Eye (tissue), 1 donor: ENCODE results near the gene MS4A6A.

ENCODE experiments used
- DNase-seq: peaks from one replicate; pipeline ENCODE4 v3.0.0-alpha.2; 2015

The MS4A6A gene

DNA sequence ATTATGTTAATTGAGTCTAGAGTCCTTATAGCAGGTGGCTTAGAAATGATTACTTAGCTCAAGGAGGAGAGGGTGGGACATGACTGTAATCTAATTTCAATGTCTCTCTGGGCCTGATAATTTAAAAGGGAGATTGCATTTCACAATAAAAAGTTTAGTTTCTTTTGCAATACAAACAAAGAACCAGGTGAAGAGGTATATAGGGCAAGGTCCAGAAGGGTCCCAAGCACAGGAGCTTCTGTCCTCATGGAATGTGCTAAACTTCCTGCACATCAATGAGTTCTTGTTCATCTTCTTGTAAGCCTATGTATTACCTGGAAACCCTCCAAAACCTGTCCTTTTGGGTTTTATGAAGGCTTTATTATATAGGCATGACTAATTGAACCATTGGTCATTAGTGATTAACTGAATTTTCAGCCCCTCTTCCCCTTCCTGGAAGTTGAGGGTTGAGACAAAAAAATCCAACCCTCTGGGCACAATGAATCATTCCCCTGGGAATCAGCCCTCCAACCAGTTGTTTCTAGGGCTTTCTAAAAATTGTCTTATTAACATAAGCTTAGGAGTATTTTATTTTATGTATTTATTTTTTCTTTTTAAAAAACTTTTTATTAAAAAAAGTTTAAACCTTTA, 56.8 kb downstream of the MS4A6A start:
- DNase-seq, result no peak

DNA sequence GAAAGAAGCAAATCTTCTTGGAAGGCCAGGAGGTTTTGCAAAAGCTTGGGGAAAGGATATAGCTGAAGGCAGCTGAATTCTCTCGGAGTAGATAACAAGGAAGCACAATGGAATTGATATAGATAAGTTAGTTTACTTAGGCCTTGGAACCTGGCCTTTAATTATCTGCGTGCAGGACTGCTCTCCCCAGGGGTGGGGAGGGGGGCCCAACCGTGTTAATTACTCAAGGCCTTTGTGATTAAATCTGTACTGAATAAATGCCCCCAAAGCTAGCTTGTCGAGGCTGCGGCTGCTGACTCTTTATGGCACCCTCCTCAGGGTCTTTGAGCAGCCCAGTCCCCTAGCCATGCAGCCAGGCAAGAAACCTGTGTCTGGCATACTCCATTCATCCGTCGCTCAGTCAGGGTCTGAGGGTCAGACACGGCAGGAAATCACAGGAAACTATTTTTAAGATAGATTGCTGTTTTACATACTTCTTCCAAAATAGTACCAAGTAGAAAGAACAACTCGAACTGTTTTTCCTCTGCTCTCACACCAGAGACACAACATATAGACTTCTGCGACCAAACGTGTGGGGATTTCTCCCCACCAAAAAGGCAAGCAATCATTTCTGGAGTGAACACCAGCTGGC, 58.0 kb downstream of the MS4A6A start:
- no peak for DNase-seq
